HUES48 (cell line): ENCODE data around the gene ZNF691.
"Not testable (repeated sequence)": the region's sequence is repeated elsewhere in the genome, so short reads cannot be mapped to it uniquely, and the experiment has no call there.

Experiments used
- H3K27ac ChIP-seq: one replicate; pipeline ENCODE4 v1.7.0; 2013; ENCODE audit warnings: low read depth, low read length, inconsistent platforms
- H3K27me3 ChIP-seq: 2 replicates; pipeline ENCODE4 v1.6.1; 2013; ENCODE audit warnings: mild to moderate bottlenecking, low read length; ENCODE audit not compliant: control insufficient read depth, insufficient read depth
- H3K36me3 ChIP-seq: 2 replicates; pipeline ENCODE4 v1.6.1; 2013; ENCODE audit warnings: low read length; ENCODE audit not compliant: control insufficient read depth, insufficient read depth
- H3K4me1 ChIP-seq: 2 replicates; pipeline ENCODE4 v1.6.1; 2013; ENCODE audit warnings: mild to moderate bottlenecking, low read length; ENCODE audit not compliant: control insufficient read depth, insufficient read depth
- H3K4me3 ChIP-seq: 2 replicates; pipeline ENCODE4 v1.5.1; 2013; ENCODE audit warnings: mild to moderate bottlenecking, low read depth, low read length
- H3K9ac ChIP-seq: 2 replicates; pipeline ENCODE4 v1.6.1; 2013; ENCODE audit warnings: mild to moderate bottlenecking, low read depth, low read length, moderate library complexity
- H3K9me3 ChIP-seq: 2 replicates; pipeline ENCODE4 v1.6.1; 2013; ENCODE audit warnings: low read length; ENCODE audit not compliant: control insufficient read depth, insufficient read depth

Gene ZNF691

DNA sequence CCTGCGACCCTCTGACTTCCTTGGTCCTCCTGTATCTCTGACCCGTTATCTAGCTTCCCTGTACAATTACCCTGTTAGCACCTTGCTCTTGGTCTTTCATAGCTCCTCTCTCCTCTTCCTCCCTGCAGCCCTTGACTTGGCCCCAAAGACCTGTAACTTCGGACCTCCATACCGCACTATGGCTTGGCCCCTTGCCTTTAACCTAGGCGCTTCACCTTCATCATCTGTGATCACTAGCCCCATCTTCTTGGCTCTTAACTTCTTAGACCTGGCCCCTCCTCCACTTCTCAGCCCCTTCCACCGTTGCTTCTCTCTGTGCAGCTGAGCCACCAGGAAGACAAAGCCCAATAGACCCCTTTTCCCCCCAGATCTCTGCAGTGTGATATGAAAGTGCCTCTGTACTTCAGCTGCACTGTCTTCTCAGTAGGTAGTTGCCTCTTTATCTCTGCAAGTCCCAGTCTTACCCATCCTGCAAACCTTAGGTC is 740 bp downstream of the ZNF691 start:
- H3K27ac ChIP-seq: no peak overlapping the region

DNA sequence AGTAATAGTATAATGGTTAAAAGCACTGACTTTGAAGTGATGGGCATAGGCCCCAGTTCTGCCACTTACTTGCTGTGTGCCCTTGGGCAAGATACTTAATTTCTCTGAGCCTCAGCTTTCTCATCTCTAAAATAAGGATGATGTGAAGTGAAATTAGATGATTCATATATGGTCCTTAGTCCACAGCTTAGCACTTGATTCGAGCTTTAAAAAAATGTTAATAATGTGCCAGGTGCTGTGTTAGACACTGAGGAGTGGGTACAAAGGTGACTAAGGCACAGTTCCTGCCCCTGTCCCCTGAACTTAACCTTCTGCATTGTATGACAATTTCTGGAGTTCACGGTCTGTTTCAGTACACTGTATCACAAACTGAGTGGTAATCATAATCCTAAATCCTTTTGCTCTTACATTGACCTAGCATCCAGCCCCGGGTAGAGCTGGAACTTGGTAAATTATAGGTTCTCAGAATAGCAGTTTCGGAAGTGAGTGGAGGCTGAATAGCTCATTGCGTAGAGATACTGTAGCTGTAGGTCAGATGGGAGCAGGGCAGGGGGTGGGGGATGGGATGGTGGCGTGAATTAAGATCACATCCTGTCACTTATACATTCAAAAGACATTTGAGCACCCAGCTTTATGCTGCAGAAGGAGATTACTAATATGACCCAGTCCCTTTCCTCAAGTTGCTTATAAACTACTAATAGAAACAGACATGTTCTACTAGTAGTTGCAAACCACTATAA is 1.5 kb downstream of the ZNF691 start:
- H3K27ac ChIP-seq: no peak overlapping the region
- H3K4me1 ChIP-seq: peaks cover 15% of the 10 kb centered on the region

More for the DNA sequence above, 740 bp downstream of the ZNF691 start:
- peaks cover 35% of the 10 kb centered on the region for H3K36me3 ChIP-seq
- peak overlapping the region; percentile 75 for H3K4me3 ChIP-seq
- peaks cover 15% of the 10 kb centered on the region for H3K4me1 ChIP-seq
- H3K9ac ChIP-seq: peak overlapping the region; percentile 65
- no peaks in the 10 kb centered on the region for H3K9me3 ChIP-seq
- H3K27me3 ChIP-seq: no peaks in the 10 kb centered on the region

GRCh38 chr1:42848823-42849537 is 2.6 kb downstream of the ZNF691 start:
- peaks cover 47% of the 10 kb centered on the region for H3K36me3 ChIP-seq
- H3K27me3 ChIP-seq: no peaks in the 10 kb centered on the region
- no peak overlapping the region for H3K9ac ChIP-seq
- no peak overlapping the region for H3K27ac ChIP-seq
- H3K4me3 ChIP-seq: no peak overlapping the region
- H3K9me3 ChIP-seq: no peaks in the 10 kb centered on the region
- peaks cover 15% of the 10 kb centered on the region for H3K4me1 ChIP-seq

More for the DNA sequence above, 1.5 kb downstream of the ZNF691 start:
- Histone ChIP-seq H3K36me3 (peaks cover 42% of the 10 kb centered on the region), H3K9me3 (no peaks in the 10 kb centered on the region), H3K27me3 (no peaks in the 10 kb centered on the region), H3K4me3 (peak overlapping the region; percentile 75), H3K9ac (0 out of 2 replicates have a peak overlapping the region, but pooled peaks have one; percentile 7)

DNA sequence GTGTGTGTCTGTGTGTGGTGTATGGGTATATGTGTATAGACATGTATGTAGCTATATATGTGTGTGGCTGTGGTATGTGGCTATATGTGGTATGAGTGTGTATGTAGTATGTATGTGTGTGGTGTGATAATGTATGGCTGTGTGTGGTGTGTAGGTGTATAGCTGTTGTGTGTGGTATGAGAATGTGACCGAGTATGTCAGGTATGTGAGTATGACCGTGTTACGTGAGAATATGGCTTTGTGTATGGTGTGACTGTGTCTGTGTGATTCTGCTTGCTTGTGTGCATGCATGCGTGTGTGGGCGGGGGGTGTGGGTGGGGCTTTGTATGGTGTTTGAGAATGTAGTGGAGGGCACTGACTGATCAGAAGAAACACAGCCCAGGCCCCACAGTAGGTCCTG is 3.5 kb downstream of the ZNF691 start:
- peaks cover 47% of the 10 kb centered on the region for H3K36me3 ChIP-seq
- peaks cover 15% of the 10 kb centered on the region for H3K4me1 ChIP-seq

DNA sequence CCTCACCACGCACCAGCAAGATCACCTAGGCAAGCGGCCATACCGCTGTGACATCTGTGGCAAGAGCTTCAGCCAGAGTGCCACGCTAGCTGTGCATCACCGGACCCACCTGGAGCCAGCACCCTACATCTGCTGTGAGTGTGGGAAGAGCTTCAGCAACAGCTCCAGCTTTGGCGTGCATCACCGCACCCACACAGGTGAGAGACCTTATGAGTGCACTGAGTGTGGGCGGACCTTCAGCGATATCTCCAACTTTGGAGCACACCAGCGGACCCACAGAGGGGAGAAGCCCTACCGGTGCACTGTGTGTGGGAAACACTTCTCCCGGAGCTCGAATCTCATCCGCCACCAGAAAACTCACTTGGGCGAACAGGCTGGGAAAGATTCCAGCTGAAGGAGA is 5.0 kb downstream of the ZNF691 start:
- Histone ChIP-seq H3K27me3 (no peaks in the 10 kb centered on the region), H3K27ac (no peak overlapping the region), H3K4me1 (peaks cover 12% of the 10 kb centered on the region), H3K36me3 (peaks cover 47% of the 10 kb centered on the region), H3K4me3 (no peak overlapping the region), H3K9ac (no peak overlapping the region), H3K9me3 (no peaks in the 10 kb centered on the region)

More for the DNA sequence above, 3.5 kb downstream of the ZNF691 start:
- H3K27ac ChIP-seq: no peak overlapping the region
- no peaks in the 10 kb centered on the region for H3K27me3 ChIP-seq
- no peaks in the 10 kb centered on the region for H3K9me3 ChIP-seq
- H3K9ac ChIP-seq: no peak overlapping the region
- H3K4me3 ChIP-seq: no peak overlapping the region

GRCh38 chr1:42851960-42852607 is 5.7 kb downstream of the ZNF691 start:
- no peak overlapping the region for H3K9ac ChIP-seq
- H3K27me3 ChIP-seq: no peaks in the 10 kb centered on the region
- H3K27ac ChIP-seq: no peak overlapping the region
- no peak overlapping the region for H3K4me3 ChIP-seq
- no peaks in the 10 kb centered on the region for H3K9me3 ChIP-seq
- H3K36me3 ChIP-seq: peaks cover 47% of the 10 kb centered on the region
- peaks cover 12% of the 10 kb centered on the region for H3K4me1 ChIP-seq

- Histone ChIP-seq H3K9ac (no peak overlapping the region), H3K36me3 (peaks cover 47% of the 10 kb centered on the region), H3K4me3 (no peak overlapping the region), H3K27ac (no peak overlapping the region), H3K9me3 (no peaks in the 10 kb centered on the region), H3K27me3 (no peaks in the 10 kb centered on the region), H3K4me1 (peaks cover 6% of the 10 kb centered on the region)
Measured at GRCh38 chr1:42852608-42852980, 6.2 kb downstream of the ZNF691 start.

DNA sequence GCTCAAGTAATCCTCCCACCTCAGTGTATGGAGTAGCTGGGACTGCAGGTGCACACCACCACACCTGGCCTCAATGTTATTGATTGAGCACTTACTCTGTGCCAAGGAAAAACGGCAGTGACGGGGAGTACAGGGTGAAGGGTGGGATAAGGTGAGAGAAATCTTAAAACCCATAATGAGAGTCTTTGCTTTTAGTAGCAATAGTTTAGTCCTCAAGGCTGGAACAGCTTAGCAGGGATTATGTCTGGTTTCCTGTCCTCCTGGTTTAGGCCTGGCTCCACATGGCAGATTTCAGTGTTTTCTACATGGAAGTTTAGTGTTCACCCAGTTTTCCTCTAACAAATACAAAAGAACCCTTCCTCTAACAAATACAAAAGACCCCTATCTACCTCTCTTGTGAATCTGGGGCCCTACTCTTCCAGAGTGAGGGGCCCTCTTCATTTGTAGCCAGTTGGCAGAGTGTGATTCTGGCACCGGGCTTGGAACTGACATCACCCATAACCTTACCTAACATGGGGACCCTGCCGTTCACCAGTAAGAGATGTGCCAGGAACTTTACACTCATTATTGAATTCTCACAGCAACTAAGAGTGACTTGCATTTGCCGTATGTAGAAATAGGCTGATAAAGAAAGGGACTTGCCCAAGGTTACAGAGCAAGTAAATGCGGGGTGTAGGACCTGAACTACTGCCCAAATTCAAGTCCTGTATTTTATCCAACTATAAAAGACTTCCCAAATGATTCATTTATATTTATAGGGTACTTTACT is 6.9 kb downstream of the ZNF691 start:
- Histone ChIP-seq H3K36me3 (peaks cover 47% of the 10 kb centered on the region), H3K9me3 (no peaks in the 10 kb centered on the region), H3K9ac (no peak overlapping the region), H3K4me1 (0 out of 2 replicates have a peak, but pooled peaks cover 1% of the 10 kb centered on the region), H3K27me3 (no peaks in the 10 kb centered on the region), H3K4me3 (no peak overlapping the region), H3K27ac (no peak overlapping the region)

- H3K4me3 ChIP-seq, H3K4me1 ChIP-seq, H3K27ac ChIP-seq, H3K9me3 ChIP-seq, H3K27me3 ChIP-seq, H3K9ac ChIP-seq: not testable (repeated sequence)
- H3K36me3 ChIP-seq: peaks cover 19% of the 10 kb centered on the region
Measured at GRCh38 chr1:42856554-42856953, 10.1 kb downstream of the ZNF691 start.

- not testable (repeated sequence) for H3K4me1 ChIP-seq, H3K9me3 ChIP-seq, H3K36me3 ChIP-seq, H3K9ac ChIP-seq, H3K27me3 ChIP-seq, H3K27ac ChIP-seq, H3K4me3 ChIP-seq
Measured at GRCh38 chr1:42859366-42859765, 13.0 kb downstream of the ZNF691 start.
